GM18867 (cell line): ENCODE data around the gene TBX2.
"Not testable (repeated sequence)": the region's sequence is repeated elsewhere in the genome, so short reads cannot be mapped to it uniquely, and the experiment has no call there.

Experiments used
- ATAC-seq: cut with Tn5 transposase; IDR thresholded peaks from one replicate; pipeline ENCODE4 v1.9.1; 2021; ENCODE audit warnings: mild to moderate bottlenecking, moderate library complexity; ENCODE audit not compliant: unreplicated experiment

Gene TBX2

GRCh38 chr17:61399131-61400065 lies at the start of gene TBX2:
Gene TBX2 (plus strand): TSS chr17:61399843. CDS start chr17:61400177, 334 bp downstream.
- no peak for ATAC-seq

- no peak for ATAC-seq
Measured at GRCh38 chr17:61351745-61352407, 47.8 kb upstream of the TBX2 start.

- ATAC-seq: no peak
Measured at GRCh38 chr17:61352408-61352770, 47.3 kb upstream of the TBX2 start.

- no peak for ATAC-seq
Measured at GRCh38 chr17:61352781-61353491, 46.7 kb upstream of the TBX2 start.

GRCh38 chr17:61353615-61354014 lies 46.0 kb upstream of the TBX2 start:
- ATAC-seq: no peak

- ATAC-seq: no peak
Measured at GRCh38 chr17:61354895-61355874, 44.5 kb upstream of the TBX2 start.

- ATAC-seq: not testable (repeated sequence)
Measured at GRCh38 chr17:61357061-61357460, 42.6 kb upstream of the TBX2 start.

GRCh38 chr17:61359513-61359912 lies 40.1 kb upstream of the TBX2 start:
- ATAC-seq: not testable (repeated sequence)

GRCh38 chr17:61360318-61360943 lies 39.2 kb upstream of the TBX2 start:
- ATAC-seq: no peak

GRCh38 chr17:61361084-61361483 lies 38.6 kb upstream of the TBX2 start:
- ATAC-seq: no peak

- ATAC-seq: no peak
Measured at GRCh38 chr17:61362396-61362795, 37.2 kb upstream of the TBX2 start.

GRCh38 chr17:61362852-61363600 lies 36.6 kb upstream of the TBX2 start:
- no peak for ATAC-seq

- ATAC-seq: no peak
Measured at GRCh38 chr17:61363601-61364462, 35.8 kb upstream of the TBX2 start.

GRCh38 chr17:61364463-61364846 lies 35.2 kb upstream of the TBX2 start:
- ATAC-seq: no peak

GRCh38 chr17:61366076-61366714 lies 33.4 kb upstream of the TBX2 start:
- ATAC-seq: no peak

GRCh38 chr17:61366715-61367413 lies 32.8 kb upstream of the TBX2 start:
- no peak for ATAC-seq
